ENCODE data around the gene ETNPPL.

Gene ETNPPL

DNA sequence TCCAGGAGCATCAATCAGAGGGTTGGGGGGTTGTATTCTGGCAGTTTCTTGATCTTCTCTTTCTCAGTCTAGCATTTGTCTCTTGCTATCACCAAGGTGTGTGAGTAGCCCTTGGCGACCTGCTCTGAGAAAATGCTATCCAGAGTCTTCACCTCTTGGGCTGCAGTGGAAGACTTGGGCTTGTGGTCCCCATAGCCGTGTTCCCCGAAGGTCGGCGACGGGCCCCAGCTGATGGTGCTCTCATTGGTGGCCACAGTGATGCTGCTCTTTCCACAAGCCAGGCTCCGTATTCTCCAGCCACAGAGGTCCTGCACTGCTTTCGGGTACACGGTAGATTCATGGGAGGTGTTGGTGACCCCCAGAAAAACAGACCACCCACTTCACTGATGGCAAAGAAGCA is 25.9 kb upstream of the ETNPPL start:
- DNase-seq (ENCODE audit: insufficient read length, low spot score) (no peak), FAIRE-seq (no peak)
- no peak for TF ChIP-seq POLR2AphosphoS5 (IDR thresholded peaks at IDR 0.05; ENCODE audit: low read depth, low read length)
- TF ChIP-seq PAX5 (IDR thresholded peaks at IDR 0.05; ENCODE audit: insufficient read depth, low read length, severe bottlenecking), result no peak
- TF ChIP-seq POU2F2 (IDR thresholded peaks at IDR 0.05; ENCODE audit: low read depth, low read length), result no peak
- TF ChIP-seq TAF1 (IDR thresholded peaks at IDR 0.05; ENCODE audit: low read depth, low read length), result no peak
- TF ChIP-seq SPI1 (IDR thresholded peaks at IDR 0.05; ENCODE audit: low read depth, low read length), result no peak
- TF ChIP-seq POLR2A (IDR thresholded peaks at IDR 0.05; ENCODE audit: low read depth, low read length), result no peak

DNA sequence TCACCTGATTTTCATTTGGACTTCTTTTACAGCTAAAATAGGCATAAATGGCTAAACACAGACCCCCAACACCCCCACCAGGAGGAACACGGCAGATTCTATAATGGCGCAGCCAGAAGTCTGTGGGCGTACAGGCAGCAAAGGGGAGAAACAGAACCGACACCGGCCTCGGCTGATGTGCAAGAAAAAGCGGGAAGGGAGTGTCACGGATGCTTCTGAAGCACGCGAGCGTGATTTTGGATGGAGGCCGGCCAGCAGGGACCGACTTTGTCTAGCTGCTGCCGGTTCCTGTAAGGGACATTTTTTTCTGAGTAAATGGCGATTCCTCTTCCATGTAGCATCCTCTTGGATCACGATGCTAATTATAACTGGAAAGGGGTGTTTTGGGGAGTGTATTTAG is 24.9 kb upstream of the ETNPPL start:
- no peak for FAIRE-seq
- DNase-seq (ENCODE audit: insufficient read length, low spot score), result no peak
- TF ChIP-seq PAX5 (IDR thresholded peaks at IDR 0.05; ENCODE audit: insufficient read depth, low read length, severe bottlenecking), result no peak
- TF ChIP-seq POU2F2 (IDR thresholded peaks at IDR 0.05; ENCODE audit: low read depth, low read length), result no peak
- TF ChIP-seq POLR2AphosphoS5 (IDR thresholded peaks at IDR 0.05; ENCODE audit: low read depth, low read length), result no peak
- TF ChIP-seq TAF1 (IDR thresholded peaks at IDR 0.05; ENCODE audit: low read depth, low read length), result no peak
- TF ChIP-seq SPI1 (IDR thresholded peaks at IDR 0.05; ENCODE audit: low read depth, low read length), result no peak
- no peak for TF ChIP-seq POLR2A (IDR thresholded peaks at IDR 0.05; ENCODE audit: low read depth, low read length)

DNA sequence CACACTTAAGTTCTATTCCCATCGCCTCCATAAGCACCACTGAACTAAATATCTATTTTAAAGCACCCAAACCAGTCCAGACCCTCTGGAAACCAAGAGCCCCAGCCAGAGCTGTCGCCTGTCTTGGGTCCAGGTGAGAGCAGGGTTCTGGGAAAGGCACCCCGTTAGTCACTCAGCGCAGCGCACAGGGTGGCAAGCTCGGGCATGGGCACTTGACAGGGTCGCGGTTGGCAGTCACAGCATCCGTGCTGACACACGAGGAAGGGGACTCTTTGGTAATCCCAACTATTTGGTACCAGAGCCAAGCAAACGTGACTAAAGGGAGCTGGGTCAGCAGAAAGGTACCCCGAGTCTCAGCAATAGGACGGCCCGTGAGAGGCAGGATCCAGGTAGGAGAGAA is 24.3 kb upstream of the ETNPPL start:
- DNase-seq (ENCODE audit: insufficient read length, low spot score), result no peak
- TF ChIP-seq PAX5 (IDR thresholded peaks at IDR 0.05; ENCODE audit: insufficient read depth, low read length, severe bottlenecking), result no peak
- TF ChIP-seq POLR2AphosphoS5 (IDR thresholded peaks at IDR 0.05; ENCODE audit: low read depth, low read length), result no peak
- no peak for TF ChIP-seq POU2F2 (IDR thresholded peaks at IDR 0.05; ENCODE audit: low read depth, low read length)
- FAIRE-seq, result no peak

DNA sequence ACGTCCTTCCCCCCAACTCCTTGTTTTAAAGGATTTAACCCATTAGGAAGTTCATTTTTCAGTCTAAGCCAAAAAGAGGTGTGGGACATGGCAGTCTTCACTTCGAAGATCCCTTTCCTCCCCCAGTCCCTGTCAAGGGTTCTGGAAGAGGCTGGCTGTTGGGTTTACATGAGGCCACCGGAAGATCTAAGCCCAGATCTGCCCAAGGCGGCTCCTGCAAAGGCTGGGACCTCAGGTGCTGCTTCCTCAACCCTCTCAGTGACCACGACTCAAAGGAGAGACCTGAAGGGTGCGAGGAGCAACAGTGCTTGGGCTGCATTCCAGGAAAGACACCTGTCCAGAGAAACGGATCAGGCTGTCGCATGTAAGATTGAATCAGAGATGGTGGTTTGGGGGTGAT is 23.5 kb upstream of the ETNPPL start:
- DNase-seq (ENCODE audit: insufficient read length, low spot score), result no peak
- TF ChIP-seq POLR2AphosphoS5 (IDR thresholded peaks at IDR 0.05; ENCODE audit: low read depth, low read length), result no peak
- no peak for TF ChIP-seq PAX5 (IDR thresholded peaks at IDR 0.05; ENCODE audit: insufficient read depth, low read length, severe bottlenecking)
- no peak for TF ChIP-seq TAF1 (IDR thresholded peaks at IDR 0.05; ENCODE audit: low read depth, low read length)
- no peak for TF ChIP-seq SPI1 (IDR thresholded peaks at IDR 0.05; ENCODE audit: low read depth, low read length)
- TF ChIP-seq POU2F2 (IDR thresholded peaks at IDR 0.05; ENCODE audit: low read depth, low read length), result no peak
- no peak for TF ChIP-seq POLR2A (IDR thresholded peaks at IDR 0.05; ENCODE audit: low read depth, low read length)
- FAIRE-seq, result no peak

DNA sequence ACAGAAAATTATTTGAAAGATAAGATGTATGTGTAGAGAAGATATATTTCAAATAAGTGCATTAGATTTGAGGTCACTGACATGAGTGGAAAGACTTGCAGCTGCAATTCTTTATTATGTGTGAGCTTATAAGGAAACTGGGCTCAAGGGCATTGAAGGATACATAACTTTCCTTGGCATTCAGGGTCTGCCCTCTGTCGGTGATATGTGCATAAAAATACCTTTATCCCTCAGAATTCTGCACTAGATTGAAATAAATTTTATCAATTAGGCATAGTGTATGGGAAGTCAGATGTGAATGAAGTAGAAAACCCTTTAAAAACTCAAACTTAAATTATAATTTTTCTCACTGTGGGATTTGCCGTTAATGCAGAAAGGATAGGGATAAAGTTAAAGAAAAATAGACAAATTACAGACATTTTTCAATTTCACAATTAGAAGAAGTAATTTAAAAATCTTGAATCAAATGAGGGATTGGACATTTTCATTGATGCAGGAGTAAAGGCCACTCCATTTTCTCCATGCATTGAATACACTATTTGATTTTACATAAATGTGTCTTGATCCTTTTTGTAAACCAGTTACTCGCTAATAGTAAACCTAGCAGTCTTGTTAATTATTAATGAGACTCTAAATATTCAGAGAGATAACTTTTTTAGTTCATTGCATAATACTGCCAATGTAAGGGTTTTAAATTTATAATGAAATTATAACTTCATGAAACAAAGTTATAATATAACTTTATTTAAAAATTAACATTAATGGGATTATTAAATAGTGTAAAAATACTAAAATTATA is 21.0 kb upstream of the ETNPPL start:
- FAIRE-seq, result no peak
- DNase-seq (ENCODE audit: insufficient read length, low spot score), result no peak
- TF ChIP-seq PAX5 (IDR thresholded peaks at IDR 0.05; ENCODE audit: insufficient read depth, low read length, severe bottlenecking), result no peak
- no peak for TF ChIP-seq SPI1 (IDR thresholded peaks at IDR 0.05; ENCODE audit: low read depth, low read length)
- no peak for TF ChIP-seq POLR2AphosphoS5 (IDR thresholded peaks at IDR 0.05; ENCODE audit: low read depth, low read length)

DNA sequence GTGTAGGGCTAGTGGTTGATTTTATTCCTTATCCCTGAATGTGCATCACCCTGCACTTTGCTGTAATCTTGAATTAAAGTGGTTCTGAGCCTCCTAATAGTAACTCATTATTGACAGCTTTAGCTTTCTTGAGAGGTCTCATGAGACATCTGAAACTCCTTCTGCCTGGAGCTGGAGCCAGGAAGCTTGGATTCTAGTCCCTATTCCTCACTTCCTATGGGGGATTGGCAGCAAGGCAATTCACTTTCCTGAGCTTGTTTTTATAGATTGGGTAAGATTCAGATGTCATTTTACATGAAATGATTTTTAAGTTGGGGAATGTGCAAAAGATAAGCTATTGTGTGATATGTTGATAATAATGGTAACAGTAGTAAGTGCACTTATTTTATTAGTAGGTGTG is 17.1 kb upstream of the ETNPPL start:
- FAIRE-seq (no peak), DNase-seq (ENCODE audit: insufficient read length, low spot score) (no peak)
- TF ChIP-seq POLR2AphosphoS5 (IDR thresholded peaks at IDR 0.05; ENCODE audit: low read depth, low read length), result no peak
- no peak for TF ChIP-seq POLR2A (IDR thresholded peaks at IDR 0.05; ENCODE audit: low read depth, low read length)
- no peak for TF ChIP-seq POU2F2 (IDR thresholded peaks at IDR 0.05; ENCODE audit: low read depth, low read length)
- TF ChIP-seq SPI1 (IDR thresholded peaks at IDR 0.05; ENCODE audit: low read depth, low read length), result no peak
- TF ChIP-seq PAX5 (IDR thresholded peaks at IDR 0.05; ENCODE audit: insufficient read depth, low read length, severe bottlenecking), result no peak
- no peak for TF ChIP-seq TAF1 (IDR thresholded peaks at IDR 0.05; ENCODE audit: low read depth, low read length)

DNA sequence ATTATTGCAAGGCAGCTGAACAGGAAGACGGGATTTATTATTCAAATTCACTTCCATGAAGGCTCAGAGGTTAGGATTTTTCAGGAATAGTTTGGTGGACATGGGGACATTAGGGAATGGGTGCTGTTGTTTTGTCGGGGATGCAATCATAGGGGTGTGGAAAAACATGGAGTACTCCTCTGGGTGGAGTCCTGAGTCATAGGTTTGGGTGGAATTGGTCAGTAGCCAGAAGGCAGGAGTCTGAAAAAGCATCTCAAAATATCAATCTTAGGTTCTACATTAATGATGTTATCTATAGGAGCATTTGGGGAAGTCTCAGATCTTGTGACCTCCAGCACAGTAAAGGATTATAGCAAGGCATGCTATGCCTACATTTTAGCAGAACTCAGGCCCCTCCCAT is 14.5 kb upstream of the ETNPPL start:
- FAIRE-seq (no peak), DNase-seq (ENCODE audit: insufficient read length, low spot score) (no peak)
- TF ChIP-seq POU2F2 (IDR thresholded peaks at IDR 0.05; ENCODE audit: low read depth, low read length) (no peak), TAF1 (IDR thresholded peaks at IDR 0.05; ENCODE audit: low read depth, low read length) (no peak), POLR2AphosphoS5 (IDR thresholded peaks at IDR 0.05; ENCODE audit: low read depth, low read length) (no peak), POLR2A (IDR thresholded peaks at IDR 0.05; ENCODE audit: low read depth, low read length) (no peak), PAX5 (IDR thresholded peaks at IDR 0.05; ENCODE audit: insufficient read depth, low read length, severe bottlenecking) (no peak), SPI1 (IDR thresholded peaks at IDR 0.05; ENCODE audit: low read depth, low read length) (no peak)

DNA sequence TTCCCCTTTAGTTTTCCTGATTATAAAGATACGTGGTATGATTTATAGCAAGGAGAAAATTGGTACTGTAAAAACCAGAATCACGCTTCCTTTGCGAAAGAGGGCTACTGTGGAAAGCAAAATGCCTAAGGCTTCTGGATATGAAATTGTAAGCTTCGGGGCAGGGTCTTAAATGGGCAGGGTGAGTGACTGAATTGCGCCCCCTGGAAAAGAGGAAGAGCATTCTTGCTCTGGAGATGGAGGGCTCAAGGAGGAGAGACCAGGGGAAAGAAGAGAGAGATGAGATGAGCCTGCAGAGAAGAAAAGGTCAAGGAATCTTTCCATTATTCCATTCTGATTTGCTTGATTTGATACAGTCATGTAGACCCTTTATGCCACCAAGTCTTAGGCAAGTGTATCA is 13.1 kb upstream of the ETNPPL start:
- FAIRE-seq (no peak), DNase-seq (ENCODE audit: insufficient read length, low spot score) (no peak)
- TF ChIP-seq POU2F2 (IDR thresholded peaks at IDR 0.05; ENCODE audit: low read depth, low read length) (no peak), POLR2AphosphoS5 (IDR thresholded peaks at IDR 0.05; ENCODE audit: low read depth, low read length) (no peak), POLR2A (IDR thresholded peaks at IDR 0.05; ENCODE audit: low read depth, low read length) (no peak), PAX5 (IDR thresholded peaks at IDR 0.05; ENCODE audit: insufficient read depth, low read length, severe bottlenecking) (no peak), SPI1 (IDR thresholded peaks at IDR 0.05; ENCODE audit: low read depth, low read length) (no peak), TAF1 (IDR thresholded peaks at IDR 0.05; ENCODE audit: low read depth, low read length) (no peak)

DNA sequence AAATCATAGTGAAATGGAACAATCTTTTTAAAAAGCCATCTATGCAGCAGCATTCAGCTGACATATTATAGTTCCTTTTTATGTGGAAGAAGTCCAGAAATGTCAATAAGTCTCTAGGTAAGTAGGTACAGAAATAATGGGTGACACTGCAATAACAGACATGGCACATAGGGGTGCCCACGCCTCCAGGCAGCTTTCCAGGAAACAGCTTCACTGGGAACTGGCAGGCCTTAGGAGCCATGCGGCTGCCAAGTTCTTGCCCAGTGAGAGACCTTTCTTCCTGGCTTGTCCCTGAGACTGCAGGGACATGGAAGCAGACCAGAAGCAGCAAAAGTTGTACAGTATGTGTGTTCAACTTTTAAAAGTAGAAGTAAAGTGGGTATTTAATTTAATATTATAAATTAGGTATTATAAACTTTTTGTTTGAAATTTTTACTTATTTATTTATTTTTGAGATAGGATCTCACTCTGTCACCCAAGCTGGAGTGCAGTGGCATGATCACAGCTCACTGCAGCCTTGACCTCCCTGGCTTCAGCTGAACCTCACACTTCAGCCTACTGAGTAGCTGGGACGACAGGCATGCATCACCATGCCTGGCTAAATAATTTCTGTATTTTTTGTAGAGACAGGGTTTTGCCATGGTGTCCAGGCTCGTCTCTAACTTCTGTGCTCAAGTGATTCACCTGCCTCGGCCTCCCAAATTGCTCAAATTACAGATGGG is 12.1 kb upstream of the ETNPPL start:
- no peak for FAIRE-seq
- DNase-seq (ENCODE audit: insufficient read length, low spot score), result no peak

More for the DNA sequence above, 12.1 kb upstream of the ETNPPL start:
- TF ChIP-seq TAF1 (IDR thresholded peaks at IDR 0.05; ENCODE audit: low read depth, low read length) (no peak), PAX5 (IDR thresholded peaks at IDR 0.05; ENCODE audit: insufficient read depth, low read length, severe bottlenecking) (no peak), POLR2AphosphoS5 (IDR thresholded peaks at IDR 0.05; ENCODE audit: low read depth, low read length) (no peak), POLR2A (IDR thresholded peaks at IDR 0.05; ENCODE audit: low read depth, low read length) (no peak), SPI1 (IDR thresholded peaks at IDR 0.05; ENCODE audit: low read depth, low read length) (no peak), POU2F2 (IDR thresholded peaks at IDR 0.05; ENCODE audit: low read depth, low read length) (no peak)
